GM18867 (cell line): ENCODE data around the gene RAPGEF6.
"Not testable (repeated sequence)": the region's sequence is repeated elsewhere in the genome, so short reads cannot be mapped to it uniquely, and the experiment has no call there.

Experiments
- ATAC-seq: cut with Tn5 transposase; IDR thresholded peaks from one replicate; pipeline ENCODE4 v1.9.1; 2021; ENCODE audit warnings: mild to moderate bottlenecking, moderate library complexity; ENCODE audit not compliant: unreplicated experiment

The RAPGEF6 gene

DNA sequence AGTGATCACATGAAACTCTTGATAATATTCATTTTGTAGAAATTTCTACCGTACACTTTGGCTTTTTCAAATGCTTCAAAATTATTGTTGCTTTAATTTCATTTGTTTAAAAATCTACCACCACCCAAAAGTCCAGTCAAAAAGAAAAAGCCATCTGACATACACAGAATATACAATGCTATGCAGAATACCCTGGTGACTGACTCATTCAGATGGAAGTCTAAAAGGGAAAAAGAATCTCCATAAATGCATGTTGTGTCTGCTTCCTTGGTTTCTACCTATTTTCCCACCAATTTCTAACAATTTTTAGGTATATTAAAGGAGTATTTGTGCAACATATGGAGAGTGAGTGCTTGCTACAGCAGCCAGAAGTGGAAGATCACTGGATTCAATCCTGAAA is 9.3 kb upstream of the RAPGEF6 start:
- ATAC-seq, result no peak

DNA sequence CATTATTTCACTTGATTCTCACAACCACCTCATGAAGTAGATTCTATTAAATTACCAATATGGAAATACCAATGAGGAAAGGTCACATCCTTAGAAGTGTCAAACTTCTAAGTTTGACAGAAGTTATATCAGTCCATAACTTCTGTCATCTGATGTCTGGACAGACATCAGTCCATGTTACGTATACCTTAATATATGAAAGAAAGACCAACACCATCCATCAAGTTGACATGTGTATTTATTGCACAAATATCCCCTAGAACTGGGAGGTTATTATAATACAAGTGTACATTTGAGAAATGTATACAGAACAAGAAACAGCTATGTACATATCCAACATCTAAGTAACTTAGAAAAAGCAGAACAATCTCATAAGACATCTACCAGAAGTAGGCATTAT is 6.5 kb upstream of the RAPGEF6 start:
- no peak for ATAC-seq

DNA sequence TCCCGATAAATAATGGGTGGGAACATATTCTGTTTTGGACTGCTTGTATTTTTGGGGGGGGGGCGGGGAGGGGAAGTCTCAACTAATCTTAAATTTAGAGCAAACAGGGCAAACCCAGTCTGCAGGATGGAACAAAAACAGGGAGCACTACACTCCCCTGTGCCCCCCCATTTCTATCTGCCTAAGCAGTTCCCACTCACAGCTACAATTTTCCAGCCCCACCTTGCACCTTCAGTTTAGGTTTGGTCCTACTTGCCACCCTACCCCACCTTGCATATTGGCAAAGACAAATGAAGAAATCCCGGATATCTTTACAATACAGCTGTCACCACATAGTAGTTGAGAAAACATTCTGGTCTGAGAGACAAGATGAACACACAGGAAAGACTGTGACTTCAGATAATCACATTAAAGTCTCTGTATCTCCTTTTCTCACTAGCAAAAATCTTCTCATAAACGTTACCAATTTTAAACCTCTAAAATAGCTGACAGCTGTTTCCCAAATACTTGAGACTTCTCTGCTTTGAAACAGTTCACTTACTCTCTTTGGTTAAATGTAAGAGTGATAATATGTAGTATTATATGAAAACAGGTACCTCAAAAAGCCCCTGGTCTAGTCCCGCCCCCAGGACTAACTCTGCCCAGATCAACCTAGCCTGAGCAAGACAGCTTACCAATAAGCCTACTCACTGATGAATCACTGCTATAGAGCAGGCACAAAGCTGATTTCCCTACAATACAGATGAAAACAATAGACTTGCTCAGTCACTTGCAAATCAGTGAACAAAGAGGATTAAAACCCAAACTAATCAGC is 5.2 kb upstream of the RAPGEF6 start:
- ATAC-seq, result no peak

DNA sequence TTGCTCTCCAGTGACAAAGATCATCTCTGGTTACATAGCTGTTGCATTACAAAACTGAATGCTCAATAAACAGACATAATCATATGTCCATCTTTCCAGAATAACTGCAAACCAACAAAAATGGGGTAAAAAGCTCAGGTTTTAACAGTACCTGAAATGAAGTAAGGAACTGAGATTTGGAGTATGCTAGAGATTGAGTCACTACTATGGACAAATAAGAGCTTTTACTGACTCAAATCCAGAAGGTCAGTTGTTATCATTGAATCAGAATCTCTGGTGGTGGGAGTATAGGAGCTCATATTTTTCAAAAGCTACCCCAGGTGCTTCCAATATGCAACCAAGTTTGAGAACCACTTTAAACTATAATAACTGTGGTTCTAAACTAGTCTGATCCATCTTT is 4.1 kb upstream of the RAPGEF6 start:
- no peak for ATAC-seq

DNA sequence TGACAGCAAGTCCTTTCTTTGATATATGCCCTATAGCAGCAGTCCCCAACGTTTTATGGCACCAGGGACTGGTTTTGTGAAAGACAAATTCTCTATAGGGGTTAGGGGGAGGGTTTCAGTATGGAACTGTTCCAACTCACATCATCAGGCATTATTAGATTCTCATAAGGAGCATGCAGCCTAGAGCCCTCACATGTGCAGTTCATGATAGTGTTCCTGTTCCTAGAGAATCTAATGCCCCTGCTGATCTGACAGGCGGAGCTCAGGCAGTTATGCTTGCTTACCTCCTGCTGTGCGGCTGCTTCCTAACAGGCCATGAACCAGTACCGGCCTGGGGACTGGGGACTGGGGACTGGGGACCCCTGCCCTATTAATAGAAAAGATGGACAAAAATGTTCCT is 2.7 kb upstream of the RAPGEF6 start:
- ATAC-seq, result no peak

DNA sequence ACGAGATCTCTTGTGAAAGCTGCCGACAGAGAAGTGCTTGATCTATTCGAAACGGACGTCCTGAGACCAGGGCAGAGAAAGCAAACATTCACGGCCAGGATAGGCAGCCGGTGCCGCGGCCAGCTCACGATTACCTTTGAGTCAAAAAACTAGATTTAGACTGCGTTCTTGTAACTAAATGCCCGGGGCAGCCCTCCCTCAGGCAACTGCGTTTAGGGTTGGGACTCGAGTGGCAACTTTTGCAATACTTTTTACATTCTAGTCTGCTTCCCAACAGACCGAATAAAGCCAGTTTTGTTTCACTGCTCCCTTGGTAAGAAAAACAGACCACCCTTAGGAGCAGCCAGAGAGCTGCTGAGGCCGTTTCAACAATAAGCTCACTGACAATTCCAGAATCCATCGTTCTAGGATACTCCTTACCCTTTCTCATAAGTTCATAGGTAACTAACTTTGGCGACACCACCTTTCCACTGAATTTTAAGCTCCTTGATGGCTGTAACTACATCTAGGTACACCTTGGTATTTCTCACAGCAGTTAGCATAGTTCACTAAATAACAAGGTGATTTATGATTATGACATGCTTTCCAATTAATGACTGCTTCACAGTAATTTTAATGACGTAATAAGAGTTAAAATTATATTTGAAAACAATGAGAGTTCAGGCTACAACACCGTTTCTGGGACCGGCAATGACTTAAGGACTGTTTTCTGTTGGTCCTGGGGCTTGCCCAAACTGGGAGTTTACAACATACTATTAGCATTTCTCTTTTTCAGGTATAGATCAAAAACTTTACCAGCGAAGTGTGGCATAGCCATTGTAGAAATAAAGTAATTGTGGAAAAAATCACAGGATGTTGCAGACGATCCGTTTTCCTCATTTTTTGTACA is 899 bp upstream of the RAPGEF6 start:
- ATAC-seq, result no peak

DNA sequence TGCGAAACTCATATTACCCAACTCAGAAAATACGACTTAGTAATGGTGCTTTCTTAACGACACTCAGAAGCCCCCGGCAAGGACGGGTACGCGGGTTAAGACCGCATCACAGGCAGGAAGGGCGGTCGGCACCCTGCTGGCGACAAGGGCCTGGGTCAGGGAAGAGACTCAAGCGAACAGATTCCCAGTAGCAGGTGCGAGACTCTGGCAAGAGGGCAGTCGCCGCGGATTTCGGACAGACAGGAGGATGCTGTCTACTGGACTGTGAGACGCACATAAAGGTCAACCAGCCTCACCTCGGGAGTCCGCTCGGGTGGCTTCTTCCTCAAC is 398 bp downstream of the RAPGEF6 start:
- ATAC-seq, result peak; percentile 23

DNA sequence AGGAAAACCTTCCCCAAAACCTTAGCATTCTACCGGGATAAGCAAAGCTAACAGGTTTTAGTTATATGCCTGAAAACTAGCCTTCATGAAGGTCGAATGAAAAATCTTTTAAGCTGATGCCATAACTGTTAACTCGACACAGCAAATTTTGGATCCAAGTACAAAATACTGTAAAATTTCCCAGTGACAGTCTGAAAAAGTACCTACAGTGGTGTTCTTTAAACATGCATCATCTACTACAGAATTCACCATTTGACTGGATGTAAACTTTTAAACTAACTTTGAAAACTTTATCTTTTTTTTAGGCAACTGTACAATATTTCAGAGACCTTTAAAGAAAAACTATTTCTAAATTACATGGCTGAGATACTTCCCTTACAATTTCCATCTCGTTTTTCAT is 791 bp downstream of the RAPGEF6 start:
- ATAC-seq, result no peak

DNA sequence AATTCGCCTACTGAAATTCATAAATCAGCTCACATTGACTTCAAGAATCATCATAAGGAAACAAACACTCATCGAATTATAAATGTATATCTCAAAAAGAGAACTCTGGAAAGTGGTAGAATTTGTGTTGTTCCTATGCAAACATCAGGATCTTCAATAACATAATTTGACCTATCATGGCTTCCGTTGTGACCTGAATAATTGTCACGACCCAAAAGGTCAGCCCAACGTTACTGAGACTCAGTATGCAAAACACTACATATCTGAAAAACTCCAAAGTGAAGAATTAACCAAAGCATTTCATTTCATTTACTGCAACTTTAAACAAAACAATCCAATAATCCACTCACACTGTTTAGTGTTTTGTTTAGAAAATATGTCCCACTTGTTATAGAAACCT is 1.2 kb downstream of the RAPGEF6 start:
- ATAC-seq, result no peak

DNA sequence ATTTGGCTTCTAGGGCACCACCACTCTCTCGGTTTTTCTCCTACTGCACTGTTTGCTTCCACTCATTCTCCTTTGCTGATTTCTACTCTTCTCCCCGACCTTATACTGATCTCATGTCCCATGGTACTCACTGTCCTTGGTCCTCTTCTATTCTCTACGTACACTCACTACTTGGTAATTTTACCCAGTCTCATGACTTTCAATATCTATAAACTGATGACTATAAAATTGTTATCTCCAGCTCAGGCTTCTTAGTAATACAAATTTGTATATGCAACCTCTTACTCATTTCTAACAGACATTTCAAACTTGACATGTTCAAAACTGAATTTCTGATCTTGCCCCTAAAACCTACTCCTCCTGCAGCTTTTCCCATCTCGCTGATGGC is 4.1 kb downstream of the RAPGEF6 start:
- no peak for ATAC-seq

DNA sequence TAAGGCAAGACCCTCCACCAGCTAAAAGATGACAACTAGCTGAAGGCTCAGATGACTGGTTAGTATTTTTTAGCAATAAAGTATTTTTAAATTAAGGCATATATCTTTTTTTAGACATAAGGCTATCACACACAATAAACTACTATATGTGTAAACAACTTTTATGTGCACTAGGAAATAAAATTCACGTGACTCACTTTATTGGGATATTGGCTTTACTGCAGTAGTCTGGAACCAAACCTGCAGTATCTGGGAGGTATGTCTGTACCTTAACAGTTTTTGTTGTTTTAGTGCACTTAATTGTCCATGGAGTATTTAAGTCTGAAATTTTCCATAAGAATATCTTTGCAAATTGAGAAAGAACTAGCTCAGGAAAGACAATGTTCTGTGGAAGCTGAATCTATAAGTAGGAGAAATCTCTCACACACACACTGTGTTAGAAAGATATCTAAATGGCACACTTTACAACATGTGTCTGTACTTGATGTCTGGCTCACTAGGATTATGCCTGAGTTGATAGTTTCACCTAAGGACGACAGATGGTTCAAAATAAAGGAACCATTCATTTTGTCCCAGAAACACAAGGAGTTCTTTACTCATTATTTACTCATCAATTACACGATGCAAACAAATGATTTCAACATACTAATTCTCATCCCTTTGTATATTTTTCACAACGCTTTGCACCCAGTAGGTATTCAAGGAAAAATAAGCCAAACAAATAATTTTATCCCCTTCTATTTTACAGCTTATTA is 4.6 kb downstream of the RAPGEF6 start:
- ATAC-seq, result no peak

DNA sequence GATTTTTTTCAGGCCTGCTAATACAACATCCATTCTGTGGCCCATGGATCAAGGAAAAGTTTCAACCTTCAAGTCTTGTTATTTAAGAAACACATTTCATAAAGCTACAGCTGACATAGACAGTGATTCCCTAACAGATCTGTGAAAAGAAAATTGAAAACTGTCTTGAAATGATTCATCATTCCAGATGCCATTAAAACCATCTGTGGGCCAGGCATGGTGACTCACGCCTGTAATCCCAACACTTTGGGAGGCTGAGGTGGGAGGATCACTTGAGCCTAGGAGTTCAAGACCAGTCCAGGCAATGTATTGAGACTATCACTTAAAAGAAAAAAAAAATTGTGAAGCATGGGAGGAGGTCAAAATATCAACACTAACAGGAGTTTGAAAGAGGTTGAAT is 6.0 kb downstream of the RAPGEF6 start:
- ATAC-seq, result no peak

DNA sequence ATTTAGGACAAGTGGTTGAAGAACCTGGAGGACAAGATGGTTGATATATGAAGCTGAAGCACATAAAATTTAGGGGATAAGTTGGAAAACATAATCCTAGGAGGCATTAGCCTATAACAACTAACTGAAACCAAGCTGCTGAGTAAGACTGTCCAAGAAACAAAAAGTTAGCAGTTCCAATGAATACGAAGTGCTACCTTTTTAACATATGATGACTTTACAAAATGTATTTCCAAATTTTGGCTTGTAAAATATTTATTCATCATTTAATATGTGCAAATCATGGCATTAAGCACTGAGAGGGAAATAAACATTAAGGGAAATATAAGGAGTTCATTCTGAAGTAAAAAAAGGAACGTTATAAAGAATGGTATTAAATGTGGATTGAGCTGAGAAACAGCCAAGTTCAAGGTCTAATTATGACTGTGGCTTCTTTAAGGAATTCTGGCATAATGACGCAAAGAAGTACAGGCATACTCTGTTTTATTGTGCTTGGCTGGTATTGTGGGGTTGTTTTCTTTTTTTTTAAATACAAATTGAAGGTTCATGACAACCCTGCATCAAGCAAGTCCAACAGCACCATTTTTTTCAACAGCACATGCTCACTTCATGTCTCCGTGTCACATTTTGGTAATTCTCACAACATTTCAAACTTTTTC is 7.7 kb downstream of the RAPGEF6 start:
- no peak for ATAC-seq

DNA sequence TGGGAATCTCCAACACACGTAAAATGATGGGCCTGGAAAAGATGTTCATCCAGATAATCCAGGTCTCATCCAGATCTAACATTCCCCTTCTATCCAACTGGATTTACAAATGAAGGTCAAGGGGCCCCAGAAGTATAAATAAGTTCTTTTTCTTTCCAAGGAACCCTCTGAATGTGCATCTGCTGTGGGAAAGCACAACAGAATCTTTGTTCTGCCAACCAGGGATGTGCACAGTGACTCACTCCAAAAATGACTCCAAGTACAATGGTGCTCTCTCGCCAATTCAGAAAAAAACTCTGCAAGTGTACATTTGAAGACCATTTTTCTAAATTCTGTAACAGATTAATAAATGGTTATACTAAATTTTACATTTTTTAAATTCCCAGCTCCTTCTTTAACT is 12.4 kb downstream of the RAPGEF6 start:
- no peak for ATAC-seq

DNA sequence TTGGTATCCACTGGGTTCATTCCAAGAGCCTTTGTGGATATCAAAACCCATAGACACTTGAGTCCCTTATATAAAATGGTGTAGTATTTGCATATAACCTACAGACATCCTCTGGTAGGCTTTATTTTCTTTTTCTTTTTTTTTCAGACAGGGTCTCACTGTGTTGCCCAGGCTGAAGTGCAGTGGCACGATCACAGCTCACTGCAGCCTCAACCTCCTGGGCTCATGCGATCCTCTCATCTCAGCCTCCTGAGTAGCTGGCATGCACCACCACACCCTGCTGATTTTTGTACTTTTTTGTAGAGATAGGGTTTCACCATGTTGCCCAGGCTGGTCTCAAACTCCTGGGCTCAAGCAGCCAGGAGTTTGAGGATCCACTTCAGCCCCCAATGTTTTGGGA is 13.9 kb downstream of the RAPGEF6 start:
- ATAC-seq, result not testable (repeated sequence)

DNA sequence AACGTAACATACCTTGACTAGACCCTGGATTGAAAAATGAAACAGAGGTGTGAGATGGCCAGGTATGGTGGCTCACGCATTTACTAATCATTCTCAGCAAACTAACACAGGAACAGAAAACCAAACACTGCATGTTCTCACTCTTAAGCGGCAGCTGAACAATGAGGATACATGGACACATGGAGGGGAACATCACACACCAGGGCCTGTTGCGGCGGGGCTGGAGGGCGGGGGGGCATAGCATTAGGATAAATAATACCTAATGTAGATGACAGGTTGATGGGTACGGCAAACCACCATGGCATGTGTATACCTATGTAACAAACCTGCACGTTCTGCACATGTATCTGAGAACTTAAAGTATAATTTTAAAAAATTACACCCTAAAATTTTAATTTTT is 15.9 kb downstream of the RAPGEF6 start:
- no peak for ATAC-seq

DNA sequence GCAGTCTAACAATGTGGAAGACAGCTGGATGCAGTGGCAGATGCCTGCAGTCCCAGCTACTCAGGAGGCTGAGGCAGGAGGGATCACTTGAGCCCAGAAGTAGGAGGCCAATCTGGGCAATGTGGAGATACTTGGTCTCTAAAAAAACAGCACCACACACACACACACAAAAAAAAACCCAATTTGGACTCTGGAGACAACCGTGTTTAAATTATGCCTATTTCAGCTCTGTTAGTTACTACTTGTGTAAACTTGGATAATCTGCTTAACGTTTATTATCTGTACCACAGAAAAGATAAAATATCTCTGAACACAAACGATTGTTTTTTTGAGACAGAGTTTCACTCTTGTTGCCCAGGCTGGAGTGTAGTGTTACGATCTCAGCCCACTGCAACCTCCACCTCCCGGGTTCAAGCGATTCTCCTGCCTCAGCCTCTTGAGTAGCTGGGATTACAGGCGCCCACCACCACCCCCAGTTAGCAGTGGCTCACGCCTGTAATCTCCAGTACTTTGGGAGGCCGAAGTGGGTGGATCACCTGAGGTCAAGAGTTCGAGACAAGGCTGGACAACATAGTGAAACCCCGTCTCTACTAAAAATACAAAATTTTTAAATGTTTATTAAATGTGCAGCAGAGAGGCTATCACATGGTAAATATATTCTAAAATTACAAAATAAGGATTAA is 17.7 kb downstream of the RAPGEF6 start:
- no peak for ATAC-seq

DNA sequence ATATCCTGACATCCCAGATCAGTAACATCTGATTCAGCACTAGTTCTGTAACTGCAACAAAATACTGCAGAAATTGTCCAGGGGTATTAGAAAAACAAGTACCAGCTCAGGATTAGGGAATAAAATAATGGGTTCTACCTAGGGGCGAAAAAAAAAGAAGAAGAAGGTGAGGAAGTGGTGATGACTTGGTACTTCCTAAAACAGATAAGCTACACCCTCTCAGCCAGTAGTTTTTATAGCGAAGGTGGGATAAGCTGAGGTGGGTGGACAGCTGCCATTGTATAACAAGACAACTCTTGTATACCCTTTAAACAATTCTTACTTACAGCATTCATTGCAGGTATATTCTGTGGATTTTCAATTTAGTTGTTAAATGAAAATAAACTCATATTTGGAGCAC is 19.1 kb downstream of the RAPGEF6 start:
- no peak for ATAC-seq

DNA sequence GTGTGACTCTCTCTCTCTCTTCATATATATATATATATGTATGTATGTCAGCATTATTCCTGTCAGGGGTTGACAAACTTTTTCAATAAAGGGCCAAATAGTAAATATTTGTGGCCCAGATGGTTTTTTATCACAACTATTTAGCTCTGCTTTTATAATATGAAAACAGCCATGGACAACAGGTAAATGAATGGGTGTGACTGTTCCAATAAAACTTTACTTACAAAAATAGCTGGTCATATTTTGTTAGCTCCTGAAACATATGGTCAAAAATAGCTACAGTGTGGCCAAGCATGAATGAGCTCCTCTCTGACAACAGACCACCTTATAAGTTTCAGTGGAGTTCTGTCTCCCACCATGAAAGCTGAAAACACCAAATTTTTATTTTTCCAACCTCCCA is 21.6 kb downstream of the RAPGEF6 start:
- no peak for ATAC-seq

DNA sequence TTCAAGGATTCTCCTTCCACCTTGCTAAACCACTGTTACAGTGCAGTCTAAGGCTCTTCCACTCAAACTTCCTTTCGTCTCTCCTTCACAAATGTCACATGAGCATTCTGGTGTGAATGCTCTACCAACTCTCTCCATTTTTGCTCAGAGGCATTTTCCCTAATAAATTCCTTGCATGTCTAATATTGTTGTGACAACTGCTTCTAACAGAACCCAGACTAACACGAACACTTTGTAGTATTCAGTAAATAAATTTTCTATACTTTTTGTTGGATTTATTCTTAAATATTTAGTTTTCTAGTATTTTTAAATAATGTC is 24.0 kb downstream of the RAPGEF6 start:
- ATAC-seq, result no peak
